HG03460 (cell line): ENCODE data around the gene RASAL1.

ENCODE experiments used
- ATAC-seq: cut with Tn5 transposase; IDR thresholded peaks from one replicate; pipeline ENCODE4 v1.9.1; 2021; ENCODE audit not compliant: unreplicated experiment

The RASAL1 gene

GRCh38 chr12:113099364-113099763 lies 36.2 kb downstream of the RASAL1 start:
- no peak for ATAC-seq

- no peak for ATAC-seq
These were observed 37.0 kb downstream of the RASAL1 start for GRCh38 chr12:113098441-113099028.

GRCh38 chr12:113097716-113098440 lies 37.7 kb downstream of the RASAL1 start:
- no peak for ATAC-seq

GRCh38 chr12:113096675-113097461 lies 38.7 kb downstream of the RASAL1 start:
- no peak for ATAC-seq

GRCh38 chr12:113095405-113095804 lies 40.2 kb downstream of the RASAL1 start:
- no peak for ATAC-seq

DNA sequence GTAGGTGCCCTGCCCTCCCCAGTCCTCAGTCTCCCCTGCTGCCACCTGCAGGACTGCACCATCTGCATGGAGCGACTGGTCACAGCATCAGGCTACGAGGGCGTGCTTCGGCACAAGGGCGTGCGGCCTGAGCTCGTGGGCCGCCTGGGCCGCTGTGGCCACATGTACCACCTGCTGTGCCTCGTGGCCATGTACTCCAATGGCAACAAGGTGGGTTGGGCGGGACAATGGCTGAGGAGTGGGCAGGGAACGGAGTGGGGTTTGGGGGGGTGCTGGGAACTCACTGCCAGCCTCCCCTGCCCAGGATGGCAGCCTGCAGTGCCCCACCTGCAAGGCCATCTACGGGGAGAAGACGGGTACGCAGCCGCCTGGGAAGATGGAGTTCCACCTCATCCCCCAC lies 40.8 kb downstream of the RASAL1 start:
- ATAC-seq, result no peak

DNA sequence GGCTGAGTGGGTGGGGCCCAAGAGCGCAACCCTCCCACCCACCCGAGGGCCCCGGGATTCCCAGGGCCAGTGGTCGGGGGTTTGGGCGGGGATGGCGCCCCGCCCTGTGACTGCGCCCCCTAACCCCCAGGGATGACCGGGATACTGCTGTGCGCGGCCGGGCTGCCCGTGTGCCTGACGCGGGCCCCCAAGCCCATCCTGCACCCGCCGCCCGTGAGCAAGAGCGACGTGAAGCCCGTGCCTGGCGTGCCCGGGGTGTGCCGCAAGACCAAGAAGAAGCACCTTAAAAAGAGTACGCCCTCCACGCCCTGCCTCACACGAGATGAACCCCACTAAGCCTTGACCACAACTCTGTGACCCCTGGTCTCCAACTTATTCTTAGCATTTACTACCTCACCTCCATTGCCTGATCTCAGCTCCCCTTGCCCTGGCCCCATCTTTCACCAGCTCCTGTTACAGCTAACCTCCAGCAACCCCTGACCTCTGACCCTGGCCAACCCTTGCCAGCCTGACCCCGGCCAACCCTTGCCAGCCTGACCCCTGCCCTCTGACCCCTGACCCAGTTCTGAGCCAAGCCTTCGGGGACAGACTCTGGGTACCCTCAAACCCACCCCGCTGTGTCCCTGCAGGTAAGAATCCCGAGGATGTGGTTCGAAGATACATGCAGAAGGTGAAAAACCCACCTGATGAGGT lies 42.0 kb downstream of the RASAL1 start:
- ATAC-seq, result no peak

DNA sequence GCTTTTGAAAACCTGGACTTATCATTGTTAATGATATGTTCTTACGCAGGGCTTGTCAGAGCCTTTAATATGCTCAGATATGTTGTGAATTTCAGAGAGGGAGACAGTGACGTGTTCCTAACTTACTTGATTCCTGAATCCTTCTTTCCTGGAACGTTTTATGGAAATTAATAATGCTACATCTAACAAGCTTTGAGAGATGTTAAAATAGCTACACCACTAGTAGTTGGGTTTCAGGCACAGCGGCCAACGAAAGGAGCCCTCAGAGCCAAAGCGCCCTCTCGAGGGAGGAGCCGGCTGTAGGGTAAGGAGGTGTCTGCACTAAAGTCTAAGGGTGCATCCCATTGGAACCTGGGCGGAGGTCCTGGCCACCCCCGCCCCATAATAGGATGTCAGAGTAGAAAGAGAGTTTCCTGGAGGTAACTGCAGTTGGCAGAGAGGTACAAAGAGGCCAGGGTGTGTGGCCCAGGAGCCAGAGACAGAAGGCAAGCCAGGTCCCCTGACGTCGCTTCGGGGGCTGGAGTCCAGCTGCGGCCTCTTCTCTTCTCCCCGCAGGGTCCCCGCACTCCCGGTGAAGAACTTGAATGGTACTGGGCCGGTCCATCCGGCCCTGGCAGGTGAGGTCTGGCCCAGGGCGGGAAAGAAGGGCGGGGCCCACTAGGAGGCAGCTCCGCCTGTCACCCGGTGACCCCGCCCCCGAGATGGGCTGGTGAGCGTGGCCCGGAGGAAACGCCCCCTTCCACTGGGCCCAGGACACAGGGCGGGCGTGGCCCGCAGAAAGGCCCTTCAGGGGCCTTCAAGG lies 42.8 kb downstream of the RASAL1 start:
- ATAC-seq, result no peak

DNA sequence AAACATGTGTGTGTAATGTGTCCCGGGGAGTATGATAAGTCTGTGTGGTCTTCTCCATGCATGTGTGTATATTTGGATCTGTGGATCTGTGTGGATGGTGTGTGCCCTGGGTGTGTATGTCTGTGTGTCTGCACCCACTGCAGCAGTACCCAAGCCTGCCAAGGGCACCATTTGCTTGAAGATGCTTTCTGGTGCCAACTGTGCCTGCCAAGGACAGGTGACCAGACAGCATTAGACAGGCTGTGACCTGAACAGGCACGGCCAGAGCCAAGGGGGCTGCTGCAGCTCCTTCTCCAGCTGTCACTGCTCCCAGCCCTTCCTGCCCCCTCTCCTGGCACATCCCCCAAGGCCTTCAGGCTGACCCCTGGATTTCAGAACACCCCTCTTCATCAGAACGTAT lies 44.1 kb downstream of the RASAL1 start:
- no peak for ATAC-seq

DNA sequence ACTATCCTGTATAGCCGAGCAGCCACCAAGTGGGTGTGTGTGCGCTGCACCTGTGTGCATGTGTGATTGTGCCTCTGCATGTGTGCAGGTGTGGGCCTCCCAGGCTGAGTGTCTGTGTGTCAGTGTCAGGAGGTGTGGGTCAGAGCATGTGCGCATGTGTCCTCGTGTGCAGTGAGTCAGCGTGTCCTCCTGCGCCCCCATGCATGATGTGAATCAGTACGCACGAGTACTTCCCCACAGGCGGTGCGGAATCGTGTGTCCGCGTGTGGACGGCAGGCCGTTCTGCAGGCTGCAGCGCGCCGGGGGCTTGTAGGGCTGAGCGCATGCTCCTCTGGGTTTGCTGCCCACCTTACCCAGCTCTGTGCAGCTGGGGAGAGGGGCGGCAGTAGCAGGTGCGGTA lies 44.8 kb downstream of the RASAL1 start:
- ATAC-seq, result no peak

DNA sequence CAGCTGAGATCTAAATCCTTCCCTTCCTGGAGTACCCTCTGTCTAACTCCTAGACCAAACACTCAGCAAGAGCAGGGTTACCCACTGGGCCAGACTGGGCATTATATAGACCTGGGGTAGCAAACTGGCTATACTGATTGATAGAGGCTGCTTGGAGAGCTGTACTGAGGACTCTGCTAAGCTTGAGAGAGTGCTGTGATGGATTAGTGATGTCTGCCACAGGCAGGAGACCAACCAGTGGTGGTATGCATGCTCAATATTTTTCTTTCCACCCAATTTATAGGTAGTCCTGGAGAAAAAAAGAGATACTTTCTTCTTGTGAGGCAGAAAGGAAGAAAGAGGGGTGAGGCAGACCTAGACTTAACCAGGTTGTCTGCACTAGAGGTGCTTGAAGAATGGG lies 45.7 kb downstream of the RASAL1 start:
- no peak for ATAC-seq

- no peak for ATAC-seq
These were observed 46.4 kb downstream of the RASAL1 start for GRCh38 chr12:113088971-113089756.

DNA sequence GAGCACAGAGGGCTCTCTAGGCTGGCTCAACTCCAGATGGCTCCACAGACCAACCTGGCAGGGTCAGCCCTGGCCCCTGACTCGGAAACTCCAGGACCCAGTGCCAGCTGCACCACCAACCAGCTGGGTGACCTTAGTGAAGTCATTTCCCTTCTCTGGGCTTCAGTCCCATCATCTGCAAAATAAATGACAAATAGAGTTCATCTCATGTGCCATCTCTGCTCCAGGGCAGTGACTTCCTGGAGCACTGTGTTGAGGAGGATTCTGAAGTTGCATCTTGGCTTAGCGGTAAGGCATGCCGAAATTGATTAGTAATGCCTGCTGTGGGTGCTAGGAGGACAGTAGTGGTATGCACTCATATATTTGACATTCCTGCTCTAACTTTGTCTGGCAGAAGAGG lies 47.5 kb downstream of the RASAL1 start:
- ATAC-seq, result no peak

DNA sequence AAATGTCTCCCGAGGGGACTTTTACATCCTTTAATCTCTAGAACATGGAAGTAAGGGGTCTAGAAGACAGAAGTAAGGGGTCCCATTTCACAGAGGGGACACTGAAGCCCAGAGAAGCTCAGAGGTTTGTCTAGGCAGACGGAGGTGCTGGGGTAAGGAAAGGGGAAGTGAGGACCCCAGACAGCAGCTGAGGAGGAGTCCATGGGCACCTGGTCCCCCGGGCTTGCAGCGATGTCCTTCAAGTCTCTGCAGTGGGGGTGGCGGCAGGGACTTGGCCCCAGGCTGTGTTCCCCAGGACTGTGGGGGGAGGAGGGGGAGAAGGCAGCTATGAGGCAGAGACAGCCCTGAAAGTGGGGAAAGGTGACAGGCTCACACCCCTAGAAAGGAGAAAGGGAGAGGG lies 48.4 kb downstream of the RASAL1 start:
- no peak for ATAC-seq

GRCh38 chr12:113086249-113087164 lies 49.1 kb downstream of the RASAL1 start:
- no peak for ATAC-seq

DNA sequence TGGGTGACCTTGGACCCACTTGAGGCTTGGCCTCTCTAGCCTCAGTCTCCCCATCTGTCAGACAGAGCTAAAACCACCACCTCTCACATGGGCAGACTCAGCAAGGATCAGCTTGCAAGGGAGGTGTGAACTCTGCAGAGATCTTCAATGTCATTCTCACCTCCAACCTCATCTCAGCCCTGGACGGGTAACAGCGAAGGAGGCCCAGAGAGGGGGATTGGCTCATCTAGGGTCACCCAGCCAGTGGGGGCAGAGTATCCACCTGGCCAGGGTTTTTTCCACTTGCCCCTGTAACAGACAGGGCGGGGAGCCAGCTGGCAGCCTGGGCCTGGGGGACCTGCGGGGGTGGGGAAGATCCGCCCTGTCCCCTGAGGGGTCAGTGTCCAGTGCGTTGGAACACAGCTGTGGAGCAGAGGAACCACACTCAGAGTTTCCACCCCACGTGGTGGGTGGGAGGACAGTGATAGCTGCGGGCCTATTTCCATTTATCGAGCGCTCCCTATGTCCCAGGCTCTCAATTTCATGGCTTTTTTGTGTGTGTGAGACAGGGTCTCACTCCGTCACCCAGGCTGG lies 51.6 kb downstream of the RASAL1 start:
- ATAC-seq, result no peak

- peak; percentile 56 for ATAC-seq
These were observed 52.9 kb downstream of the RASAL1 start for GRCh38 chr12:113082486-113083148.

GRCh38 chr12:113081873-113082272 lies 53.7 kb downstream of the RASAL1 start:
- ATAC-seq, result no peak
